Loucy (cell line): ENCODE data around the gene AHNAK.

ENCODE experiments used
- EZH2phosphoT487 ChIP-seq: fragments of 200-600 bp; IDR thresholded peaks from 2 replicates; pipeline ENCODE4 v1.6.1; 2018; ENCODE audit warnings: antibody characterized with exemption, mild to moderate bottlenecking, moderate library complexity, borderline replicate concordance
- TF ChIP-seq, protein P1 (sequence below): fragments of 200-600 bp; sonication (generic); conservative IDR thresholded peaks from 2 replicates; pipeline ENCODE4 v1.5.1; 2014; ENCODE audit warnings: mild to moderate bottlenecking, antibody characterized with exemption, low read length

DNA sequence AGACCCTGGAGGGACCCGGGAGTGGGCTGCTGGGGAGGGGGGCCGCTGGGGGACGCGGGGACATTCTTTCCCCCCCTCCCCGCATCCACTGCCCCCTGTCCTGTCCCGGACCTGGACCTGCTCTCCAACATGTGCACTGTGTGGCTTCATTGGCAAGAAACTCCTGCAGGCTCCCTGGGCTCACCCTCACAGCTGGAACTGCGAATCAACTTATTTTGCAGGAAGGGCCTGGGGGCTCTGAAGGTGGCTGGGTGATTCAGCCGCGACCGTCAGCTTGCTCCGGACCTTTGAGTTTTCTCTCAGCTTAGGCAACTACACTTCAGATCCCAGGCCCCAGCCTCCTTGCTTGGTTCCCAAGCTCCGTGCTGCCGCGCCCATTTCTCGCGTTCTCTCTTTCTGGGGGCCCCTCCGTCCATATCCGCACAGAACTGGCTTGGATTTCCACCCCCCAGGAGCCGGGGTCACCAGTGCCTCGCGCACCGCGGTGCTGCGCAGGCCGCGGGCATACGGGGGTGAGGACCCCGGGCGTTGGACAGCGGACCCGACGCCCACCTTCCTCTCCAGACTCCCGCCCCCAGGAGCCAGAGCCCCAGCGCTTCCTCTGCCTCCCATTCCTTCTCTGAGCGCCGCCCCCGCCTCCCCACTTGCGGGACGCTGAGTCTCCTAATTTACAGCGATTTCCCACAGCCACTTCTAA is 471 bp upstream of the AHNAK start:
- TF ChIP-seq, protein P1, sequence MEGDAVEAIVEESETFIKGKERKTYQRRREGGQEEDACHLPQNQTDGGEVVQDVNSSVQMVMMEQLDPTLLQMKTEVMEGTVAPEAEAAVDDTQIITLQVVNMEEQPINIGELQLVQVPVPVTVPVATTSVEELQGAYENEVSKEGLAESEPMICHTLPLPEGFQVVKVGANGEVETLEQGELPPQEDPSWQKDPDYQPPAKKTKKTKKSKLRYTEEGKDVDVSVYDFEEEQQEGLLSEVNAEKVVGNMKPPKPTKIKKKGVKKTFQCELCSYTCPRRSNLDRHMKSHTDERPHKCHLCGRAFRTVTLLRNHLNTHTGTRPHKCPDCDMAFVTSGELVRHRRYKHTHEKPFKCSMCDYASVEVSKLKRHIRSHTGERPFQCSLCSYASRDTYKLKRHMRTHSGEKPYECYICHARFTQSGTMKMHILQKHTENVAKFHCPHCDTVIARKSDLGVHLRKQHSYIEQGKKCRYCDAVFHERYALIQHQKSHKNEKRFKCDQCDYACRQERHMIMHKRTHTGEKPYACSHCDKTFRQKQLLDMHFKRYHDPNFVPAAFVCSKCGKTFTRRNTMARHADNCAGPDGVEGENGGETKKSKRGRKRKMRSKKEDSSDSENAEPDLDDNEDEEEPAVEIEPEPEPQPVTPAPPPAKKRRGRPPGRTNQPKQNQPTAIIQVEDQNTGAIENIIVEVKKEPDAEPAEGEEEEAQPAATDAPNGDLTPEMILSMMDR, result no peak
- no peak for TF ChIP-seq EZH2phosphoT487
